WI38 (cell line): ENCODE data around the gene ABHD12.
A peak's percentile ranks its signal among the peaks of the same experiment; 100 is the strongest.
"Not testable (repeated sequence)": the region's sequence is repeated elsewhere in the genome, so short reads cannot be mapped to it uniquely, and the experiment has no call there.

ENCODE experiments used
- H3K4me3 ChIP-seq: 2 replicates; pipeline ENCODE4 v1.5.1; 2011; ENCODE audit warnings: low read depth, mild to moderate bottlenecking, control low read depth, low read length
- TF ChIP-seq, protein P1 (sequence below): IDR thresholded peaks from 2 replicates; pipeline ENCODE4 v1.5.1; 2012; ENCODE audit warnings: low read depth, mild to moderate bottlenecking, control low read depth, low read length

Gene ABHD12

DNA sequence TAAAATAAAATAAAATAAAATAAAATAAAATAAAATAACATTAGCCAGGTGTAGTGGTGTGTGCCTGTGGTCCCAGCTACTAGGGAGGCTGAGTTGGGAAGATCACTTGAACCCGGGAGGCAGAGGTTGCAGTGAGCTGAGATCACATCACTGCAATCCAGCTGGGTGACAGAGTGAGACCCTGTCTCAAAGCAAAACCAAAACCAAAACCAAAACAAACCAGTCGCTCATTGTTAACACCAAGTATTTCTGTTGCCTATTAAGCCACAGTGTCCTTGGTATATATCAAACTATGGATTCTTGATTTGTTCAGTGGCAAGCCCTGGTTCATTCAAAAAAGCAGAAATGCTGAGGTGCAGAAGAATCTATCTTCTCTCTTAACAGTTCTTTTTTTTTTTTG is 77.0 kb downstream of the ABHD12 start:
- TF ChIP-seq, protein P1, sequence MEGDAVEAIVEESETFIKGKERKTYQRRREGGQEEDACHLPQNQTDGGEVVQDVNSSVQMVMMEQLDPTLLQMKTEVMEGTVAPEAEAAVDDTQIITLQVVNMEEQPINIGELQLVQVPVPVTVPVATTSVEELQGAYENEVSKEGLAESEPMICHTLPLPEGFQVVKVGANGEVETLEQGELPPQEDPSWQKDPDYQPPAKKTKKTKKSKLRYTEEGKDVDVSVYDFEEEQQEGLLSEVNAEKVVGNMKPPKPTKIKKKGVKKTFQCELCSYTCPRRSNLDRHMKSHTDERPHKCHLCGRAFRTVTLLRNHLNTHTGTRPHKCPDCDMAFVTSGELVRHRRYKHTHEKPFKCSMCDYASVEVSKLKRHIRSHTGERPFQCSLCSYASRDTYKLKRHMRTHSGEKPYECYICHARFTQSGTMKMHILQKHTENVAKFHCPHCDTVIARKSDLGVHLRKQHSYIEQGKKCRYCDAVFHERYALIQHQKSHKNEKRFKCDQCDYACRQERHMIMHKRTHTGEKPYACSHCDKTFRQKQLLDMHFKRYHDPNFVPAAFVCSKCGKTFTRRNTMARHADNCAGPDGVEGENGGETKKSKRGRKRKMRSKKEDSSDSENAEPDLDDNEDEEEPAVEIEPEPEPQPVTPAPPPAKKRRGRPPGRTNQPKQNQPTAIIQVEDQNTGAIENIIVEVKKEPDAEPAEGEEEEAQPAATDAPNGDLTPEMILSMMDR, result no peak
- H3K4me3 ChIP-seq, result no peak overlapping the region

DNA sequence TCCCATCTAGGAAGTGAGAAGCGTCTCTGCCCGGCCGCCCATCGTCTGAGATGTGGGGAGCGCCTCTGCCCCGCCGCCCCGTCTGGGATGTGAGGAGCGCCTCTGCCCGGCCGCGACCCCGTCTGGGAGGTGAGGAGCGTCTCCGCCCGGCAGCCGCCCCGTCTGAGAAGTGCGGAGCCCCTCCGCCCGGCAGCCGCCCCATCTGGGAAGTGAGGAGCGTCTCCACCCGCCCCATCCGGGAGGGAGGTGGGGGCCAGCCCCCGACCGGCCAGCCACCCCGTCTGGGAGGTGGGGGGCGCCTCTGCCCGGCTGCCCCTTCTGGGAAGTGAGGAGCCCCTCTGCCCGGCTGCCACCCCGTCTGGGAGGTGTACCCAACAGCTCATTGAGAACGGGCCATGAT is 77.9 kb downstream of the ABHD12 start:
- not testable (repeated sequence) for H3K4me3 ChIP-seq

DNA sequence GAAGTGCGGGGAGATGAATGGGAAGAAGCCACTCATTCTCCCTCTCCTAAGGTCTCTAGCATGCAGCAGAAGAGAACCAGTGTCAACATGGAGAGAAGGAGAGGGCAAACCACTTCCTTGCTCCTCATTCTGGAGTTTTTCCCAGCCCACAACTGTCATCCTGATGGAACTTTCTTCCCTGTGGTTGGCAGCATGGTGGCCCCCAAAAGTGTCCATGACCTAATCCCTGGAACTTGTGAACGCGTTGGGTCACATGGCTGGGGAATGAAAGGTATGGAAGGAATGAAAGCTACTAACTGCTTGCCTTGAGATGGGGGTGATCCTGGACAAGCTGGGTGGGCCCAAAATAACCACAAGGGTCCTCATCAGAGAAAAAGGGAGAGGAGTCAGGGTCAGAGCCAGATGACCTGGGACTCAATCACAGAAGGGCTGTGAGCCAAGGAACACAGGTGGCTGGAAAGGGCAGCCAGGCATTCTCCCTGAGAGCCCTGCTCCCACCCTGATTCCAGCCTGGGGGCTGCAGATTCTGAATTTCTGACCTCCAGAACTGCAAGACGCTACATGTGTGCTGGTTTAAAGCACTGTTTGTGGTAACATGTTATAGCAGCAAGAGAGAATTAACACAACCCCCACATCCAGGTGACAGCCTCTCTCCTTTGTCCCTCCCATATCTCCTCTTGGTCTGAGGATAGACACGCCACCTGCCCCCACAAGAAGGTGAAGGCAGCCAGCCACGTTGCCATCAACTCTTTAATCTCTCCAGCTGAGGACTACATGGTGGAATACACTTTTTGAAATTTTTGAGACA is 79.5 kb downstream of the ABHD12 start:
- H3K4me3 ChIP-seq, result peak overlapping the region; percentile 43
- TF ChIP-seq, protein P1, result no peak

DNA sequence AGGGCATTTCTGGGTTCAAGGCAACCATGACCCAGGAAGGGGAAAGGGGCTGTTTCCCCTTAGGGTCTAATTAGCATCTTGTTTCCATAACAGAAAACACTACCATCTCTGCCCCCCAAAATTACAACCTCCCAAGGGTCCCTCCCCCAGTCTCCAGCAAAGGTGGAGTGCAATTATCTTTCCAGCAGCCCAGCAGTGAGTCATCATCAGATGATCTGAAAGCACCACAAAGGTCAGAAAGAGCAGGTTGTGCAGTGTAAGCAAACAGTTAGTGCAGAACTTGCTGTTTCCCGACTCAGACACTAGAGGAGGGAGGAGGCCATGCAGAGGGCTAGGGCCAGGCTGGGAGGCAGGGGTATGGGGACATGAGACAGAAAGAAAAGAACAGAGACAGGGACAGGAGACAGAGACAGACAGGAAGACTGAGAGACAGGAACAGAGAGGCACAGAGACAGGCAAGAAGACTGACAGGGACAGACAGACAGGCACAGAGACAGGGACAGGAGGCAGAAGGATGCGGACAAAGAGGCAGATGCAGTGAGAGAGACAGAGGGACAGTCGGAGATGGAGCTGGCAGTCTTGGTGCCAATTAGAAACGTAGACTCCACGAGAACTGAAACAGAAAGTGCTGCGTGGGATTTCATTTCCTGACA is 80.2 kb downstream of the ABHD12 start:
- peak overlapping the region; percentile 43 for H3K4me3 ChIP-seq
- TF ChIP-seq, protein P1, result peak; percentile 93

DNA sequence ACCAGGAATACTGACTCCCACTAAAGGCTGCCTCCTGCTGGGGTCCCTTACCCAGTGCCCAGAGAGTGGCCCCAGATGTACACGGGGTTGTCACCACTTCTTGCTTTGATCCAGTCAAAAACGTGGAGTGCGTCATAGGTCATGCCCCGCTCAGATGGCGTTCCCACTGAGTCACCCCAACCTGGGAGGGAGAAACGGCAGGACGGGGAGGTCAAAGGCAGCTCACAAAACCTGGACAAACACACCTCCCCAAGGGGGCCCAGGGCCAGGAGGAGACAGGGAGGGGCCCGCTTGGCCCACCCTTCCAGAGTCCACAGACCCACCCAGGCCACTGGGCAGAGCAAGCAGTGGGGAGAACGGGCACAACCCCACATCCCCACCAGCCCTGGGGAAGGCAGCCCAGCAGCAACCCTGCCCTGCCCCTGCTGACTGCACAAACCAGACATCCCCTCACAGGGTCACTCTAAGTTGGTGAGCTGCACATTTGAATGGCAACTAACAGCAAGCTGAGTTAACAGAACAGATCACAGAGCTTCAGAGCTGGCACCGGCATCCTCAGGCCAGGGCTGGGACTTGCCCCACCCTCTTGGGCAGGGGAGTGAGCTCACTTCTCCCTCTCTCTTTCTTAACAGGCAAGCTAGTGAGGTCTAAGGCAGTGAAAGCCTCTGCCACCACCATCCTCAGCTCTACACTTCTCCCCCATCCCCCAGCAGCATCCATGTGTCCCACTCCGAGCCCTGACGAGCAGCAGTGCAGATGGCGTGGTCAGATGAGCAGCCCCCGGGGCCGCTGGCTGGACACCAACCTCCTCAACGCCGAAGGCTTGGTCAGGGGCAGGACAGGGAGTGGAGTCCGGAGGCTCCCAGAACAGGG is 81.0 kb downstream of the ABHD12 start:
- H3K4me3 ChIP-seq, result peak overlapping the region; percentile 39
- TF ChIP-seq, protein P1, result no peak

DNA sequence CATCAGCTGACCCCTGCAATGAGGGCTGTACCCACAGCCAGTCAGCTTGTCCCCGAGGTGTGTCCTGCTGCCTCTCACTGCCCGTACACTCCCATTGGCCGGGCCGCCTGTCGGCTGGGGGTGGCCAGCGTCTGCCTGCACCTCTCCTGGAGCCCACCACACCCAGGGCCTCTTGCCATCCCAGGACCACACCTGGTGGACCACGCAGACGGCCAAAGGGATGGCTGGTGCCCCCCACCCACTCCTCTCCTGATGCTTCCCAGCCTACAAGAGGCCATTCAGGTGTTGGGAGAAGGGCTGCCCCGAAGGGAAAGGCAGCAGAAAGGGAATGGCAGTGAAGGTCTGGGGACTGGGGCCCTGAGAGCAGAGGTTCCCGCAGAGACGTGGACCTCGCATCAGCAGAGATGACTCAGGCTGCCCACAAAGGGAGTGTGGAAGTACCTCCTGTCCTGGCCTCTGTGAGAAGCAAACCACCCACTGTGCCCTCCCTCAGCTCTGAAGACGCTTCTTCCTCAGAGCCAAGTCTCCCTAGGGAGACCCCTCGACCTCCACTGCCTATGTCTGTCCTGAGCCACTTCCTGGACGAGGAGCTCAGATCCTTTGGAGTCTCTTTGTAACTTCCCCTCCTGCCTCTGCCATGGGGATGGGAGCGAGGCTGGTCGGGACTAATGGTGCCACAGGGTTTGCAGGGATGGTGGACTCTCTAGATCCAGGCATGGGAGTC is 81.8 kb downstream of the ABHD12 start:
- H3K4me3 ChIP-seq, result no peak overlapping the region
- TF ChIP-seq, protein P1, result no peak

DNA sequence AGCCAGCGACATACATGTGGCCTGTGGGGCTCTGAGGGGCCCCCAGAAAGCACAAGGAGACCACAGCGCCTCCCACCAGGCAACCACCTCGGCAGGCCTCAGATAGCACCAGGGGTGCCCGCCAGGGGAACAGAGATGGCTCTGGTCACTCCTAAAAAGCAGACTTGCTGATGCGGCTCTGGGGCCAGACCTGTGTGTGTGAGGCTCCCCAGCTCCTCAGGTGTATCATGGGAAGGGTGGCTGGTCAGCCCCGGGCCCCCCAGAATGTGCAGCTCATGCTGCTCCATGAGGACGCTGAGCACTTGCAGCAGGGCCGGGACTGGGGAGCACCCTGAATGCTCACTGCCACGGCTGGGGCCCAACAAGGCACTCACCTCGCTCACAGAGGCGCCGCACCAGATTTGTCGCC is 82.5 kb downstream of the ABHD12 start:
- TF ChIP-seq, protein P1, result no peak
- no peak overlapping the region for H3K4me3 ChIP-seq
